A549 (cell line): ENCODE measurements around the gene THAP7. TPM values are rescaled to one million over a fixed set of nuclear protein-coding genes. Genes with fewer than 3 reads are reported as not detected.
"Not testable (repeated sequence)": the region's sequence is repeated elsewhere in the genome, so short reads cannot be mapped to it uniquely, and the experiment has no call there.

ENCODE experiments used
- ATAC-seq, 2 experiments: fragments of 200-7000 bp in 1 of 2; fragments of >200 bp in 1 of 2; cut with Nextera tagmentation in 1 of 2; cut with Tn5 transposase in 1 of 2; 3 replicates each; pipeline versions ENCODE4 v1.8.0 to v1.9.1; 2018 to 2020; ENCODE audit warnings: mild to moderate bottlenecking in 1 of 2, moderate library complexity in 1 of 2
- CTCF ChIA-PET: fragments of 300-600 bp; sonication (Branson Sonifier 250); formaldehyde crosslinking; extraction: SDS; loops from one replicate; lab custom pipeline; 2021; ENCODE audit warnings: antibody characterized with exemption, inconsistent platforms; lab: Yijun Ruan, JAX
- POLR2A ChIA-PET: fragments of 350-600 bp; formaldehyde crosslinking; extraction: SDS; loops from one replicate; lab custom pipeline; 2021; ENCODE audit warnings: antibody characterized with exemption, inconsistent platforms; lab: Yijun Ruan, JAX
- DNase-seq, 2 experiments: peaks; one replicate each; pipeline versions ENCODE4 v3.0.0 to v3.0.0-alpha.2; 2011 to 2016; ENCODE audit warnings: low read depth in 1 of 2, low spot score in 1 of 2
- FAIRE-seq: peaks from 2 replicates; lab custom pipeline; 2011; peaks lifted over from hg19 to GRCh38; lab: Jason Lieb, UNC
- H3K27ac ChIP-seq, 2 experiments: fragments of >200 bp; sonication (Bioruptor Twin); formaldehyde crosslinking; 3 replicates each; pipeline ENCODE4 v1.5.1; 2016 to 2017
- H3K4me1 ChIP-seq: fragments of >200 bp; sonication (Bioruptor Twin); formaldehyde crosslinking; 3 replicates; pipeline ENCODE4 v1.6.1; 2016
- H3K4me2 ChIP-seq: fragments of >200 bp; sonication (Bioruptor Twin); formaldehyde crosslinking; 3 replicates; pipeline ENCODE4 v1.6.1; 2016
- H3K4me3 ChIP-seq: fragments of >200 bp; sonication (Bioruptor Twin); formaldehyde crosslinking; 3 replicates; pipeline ENCODE4 v1.5.1; 2016
- H3K9me3 ChIP-seq: fragments of >200 bp; sonication (Bioruptor Twin); formaldehyde crosslinking; 3 replicates; pipeline ENCODE4 v1.6.1; 2016
- BHLHE40 ChIP-seq: IDR thresholded peaks from 2 replicates; pipeline ENCODE4 v1.6.1; 2012; ENCODE audit warnings: low read depth, low read length, inconsistent platforms
- CEBPB ChIP-seq, 2 experiments: fragments of >200 bp in 1 of 2; sonication (Bioruptor Twin) in 1 of 2; formaldehyde crosslinking in 1 of 2; IDR thresholded peaks; 2 replicates each; pipeline ENCODE4 v1.6.1; 2012 to 2016
- CHD2 ChIP-seq: fragments of 150-350 bp; IDR thresholded peaks from 2 replicates; pipeline ENCODE4 v1.6.1; 2014; ENCODE audit warnings: low read length; ENCODE audit not compliant: partially characterized antibody
- EHF ChIP-seq: fragments of 250-450 bp; sonication (Bioruptor Pico); IDR thresholded peaks from 2 replicates; pipeline ENCODE4 v1.5.0; 2020; ENCODE audit warnings: mild to moderate bottlenecking
- EP300 ChIP-seq, 2 experiments: fragments of >200 bp; sonication (Bioruptor Twin); formaldehyde crosslinking; IDR thresholded peaks; 2 replicates in 1 of 2; 3 replicates in 1 of 2; pipeline ENCODE4 v1.6.1; 2016 to 2017
- HOXA7 ChIP-seq: fragments of 250-450 bp; sonication (Bioruptor Pico); IDR thresholded peaks from 2 replicates; pipeline ENCODE4 v1.5.0; 2020; ENCODE audit warnings: mild to moderate bottlenecking, moderate library complexity
- HOXB13 ChIP-seq: fragments of 250-450 bp; sonication (Bioruptor Pico); IDR thresholded peaks from 2 replicates; pipeline ENCODE4 v1.5.0; 2020; ENCODE audit warnings: low read depth, mild to moderate bottlenecking, moderate library complexity
- JUNB ChIP-seq: fragments of >200 bp; sonication (Bioruptor Twin); formaldehyde crosslinking; IDR thresholded peaks from 2 replicates; pipeline ENCODE4 v1.6.1; 2016
- KDM1A ChIP-seq: fragments of 200-600 bp; sonication (generic); IDR thresholded peaks from 2 replicates; pipeline ENCODE4 v1.6.1; 2016; ENCODE audit warnings: low read depth, mild to moderate bottlenecking
- RARB ChIP-seq: fragments of 250-450 bp; sonication (Bioruptor Pico); IDR thresholded peaks from 2 replicates; pipeline ENCODE4 v1.8.0; 2021; ENCODE audit warnings: mild to moderate bottlenecking, moderate library complexity
- RCOR1 ChIP-seq: fragments of 150-350 bp; IDR thresholded peaks from 2 replicates; pipeline ENCODE4 v1.6.1; 2014; ENCODE audit warnings: antibody characterized with exemption, low read length, low read depth
- RFX5 ChIP-seq: fragments of 450-650 bp; IDR thresholded peaks from 2 replicates; pipeline ENCODE4 v1.7.1; 2014; ENCODE audit warnings: antibody characterized with exemption, mild to moderate bottlenecking, moderate library complexity
- SREBF2 ChIP-seq: fragments of 450-650 bp; IDR thresholded peaks from 2 replicates; pipeline ENCODE4 v1.6.1; 2014; ENCODE audit warnings: mild to moderate bottlenecking, moderate library complexity
- ZNF302 ChIP-seq: fragments of 250-450 bp; sonication (Bioruptor Pico); IDR thresholded peaks from 2 replicates; pipeline ENCODE4 v1.9.0; 2021; ENCODE audit warnings: inconsistent platforms, mild to moderate bottlenecking, moderate library complexity
- ZSCAN20 ChIP-seq: fragments of 250-450 bp; sonication (Bioruptor Pico); IDR thresholded peaks from 2 replicates; pipeline ENCODE4 v1.8.0; 2022; ENCODE audit warnings: mild to moderate bottlenecking, moderate library complexity
- WGBS: methylation state at CpG from one replicate; pipeline ENCODE4 v1.1.6; 2017; ENCODE audit errors: missing lambda C conversion rate; 5-methylcytosine and 5-hydroxymethylcytosine counted together
- polyA plus RNA-seq, 4 experiments: library from polyadenylated mRNA; depleted of rRNA in 3 of 4; stranded (reverse); fragments of >200 nt; fragmentation: RNase III in 1 of 4; extraction: RNeasy Plus Mini Kit Qiagen cat#74134 plus additional on column Dnase treatment in 1 of 4; gene quantifications; 2 replicates in 3 of 4; 3 replicates in 1 of 4; pipeline ENCODE4 v1.2.3, GENCODE V29; 2011 to 2017
- TF ChIP-seq, protein P1 (sequence below): IDR thresholded peaks from 2 replicates; pipeline ENCODE4 v1.6.1; 2012; ENCODE audit warnings: low read depth, borderline replicate concordance
- TF ChIP-seq, protein P2 (sequence below): fragments of 250-450 bp; sonication (Bioruptor Pico); IDR thresholded peaks from 2 replicates; pipeline ENCODE4 v1.5.0; 2021; ENCODE audit warnings: mild to moderate bottlenecking, moderate library complexity, borderline replicate concordance
- TF ChIP-seq, protein P3 (sequence below): fragments of 450-650 bp; IDR thresholded peaks from 2 replicates; pipeline ENCODE4 v1.6.1; 2014; ENCODE audit warnings: antibody characterized with exemption
- TF ChIP-seq, protein P4 (sequence below): IDR thresholded peaks from 2 replicates; pipeline ENCODE4 v1.6.1; 2012
- TF ChIP-seq, protein P5 (sequence below): fragments of 250-450 bp; sonication (Bioruptor Pico); IDR thresholded peaks from 2 replicates; pipeline ENCODE4 v1.5.0; 2020; ENCODE audit warnings: low read depth, mild to moderate bottlenecking, moderate library complexity

THAP7 gene
- polyA plus RNA-seq, 2 of the 4 experiments (the other 2 are of a cell fraction) = 15.9 to 22.7 TPM

DNA sequence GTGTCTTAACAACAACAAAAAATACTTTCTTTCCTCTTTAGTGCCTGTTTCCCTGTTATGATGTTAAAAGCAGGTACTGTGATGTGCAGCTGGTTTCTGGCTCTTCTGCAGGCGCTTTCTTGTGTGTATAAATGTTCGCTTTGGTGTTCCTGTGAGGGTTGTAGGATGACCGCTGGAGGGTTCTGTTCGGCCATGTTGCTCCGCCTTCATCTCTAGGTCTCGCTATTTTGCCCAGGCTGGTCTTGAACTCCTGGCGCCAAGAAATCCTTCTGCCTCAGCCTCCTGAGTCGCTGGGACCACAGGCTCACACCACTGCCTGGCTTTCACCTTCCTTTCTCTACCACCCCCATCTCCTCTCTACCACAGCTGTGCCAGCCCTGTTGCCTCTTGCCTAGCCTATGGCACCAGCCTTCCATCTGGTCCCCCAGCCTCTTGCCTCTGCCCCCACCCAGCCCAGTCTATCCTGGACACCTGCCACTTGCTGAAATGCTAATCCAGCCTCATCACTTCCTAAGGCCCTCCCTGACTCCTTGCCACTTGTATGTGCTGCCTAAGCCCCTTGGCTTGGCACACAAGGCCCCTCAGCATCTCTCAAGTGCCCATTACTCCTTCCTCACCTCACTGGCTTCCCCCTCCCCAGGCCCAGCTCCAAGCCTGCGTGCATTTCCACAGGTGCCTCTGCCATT, 49.4 kb upstream of the THAP7 start:
- no peaks in the 10 kb centered on the region for H3K4me1 ChIP-seq
- no peak overlapping the region for H3K27ac ChIP-seq
- CTCF ChIA-PET = interaction anchor here (0.9 kb wide), 1 partner anchor 52 kb away, joined by 4 read pairs; no protein-coding TSS in a partner anchor
- H3K4me3 ChIP-seq = no peak overlapping the region
- DNase-seq = no peak
- POLR2A ChIA-PET = no interaction called here
- ATAC-seq = no peak
- no peak for FAIRE-seq
- 83% methylated on average over 9 of the region's 9 CpGs for WGBS
- H3K4me2 ChIP-seq = no peak overlapping the region
- H3K9me3 ChIP-seq = no peaks in the 10 kb centered on the region
- no peak for TF ChIP-seq RCOR1
- no peak for TF ChIP-seq RARB
- no peak for TF ChIP-seq KDM1A
- no peak for TF ChIP-seq EP300 (IDR thresholded peaks at IDR 0.05)
- TF ChIP-seq BHLHE40 = no peak
- TF ChIP-seq JUNB = no peak
- TF ChIP-seq, protein P1, sequence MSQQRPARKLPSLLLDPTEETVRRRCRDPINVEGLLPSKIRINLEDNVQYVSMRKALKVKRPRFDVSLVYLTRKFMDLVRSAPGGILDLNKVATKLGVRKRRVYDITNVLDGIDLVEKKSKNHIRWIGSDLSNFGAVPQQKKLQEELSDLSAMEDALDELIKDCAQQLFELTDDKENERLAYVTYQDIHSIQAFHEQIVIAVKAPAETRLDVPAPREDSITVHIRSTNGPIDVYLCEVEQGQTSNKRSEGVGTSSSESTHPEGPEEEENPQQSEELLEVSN = no peak
- TF ChIP-seq HOXA7 (CRISPR knock-in tag) = no peak
- TF ChIP-seq, protein P2, sequence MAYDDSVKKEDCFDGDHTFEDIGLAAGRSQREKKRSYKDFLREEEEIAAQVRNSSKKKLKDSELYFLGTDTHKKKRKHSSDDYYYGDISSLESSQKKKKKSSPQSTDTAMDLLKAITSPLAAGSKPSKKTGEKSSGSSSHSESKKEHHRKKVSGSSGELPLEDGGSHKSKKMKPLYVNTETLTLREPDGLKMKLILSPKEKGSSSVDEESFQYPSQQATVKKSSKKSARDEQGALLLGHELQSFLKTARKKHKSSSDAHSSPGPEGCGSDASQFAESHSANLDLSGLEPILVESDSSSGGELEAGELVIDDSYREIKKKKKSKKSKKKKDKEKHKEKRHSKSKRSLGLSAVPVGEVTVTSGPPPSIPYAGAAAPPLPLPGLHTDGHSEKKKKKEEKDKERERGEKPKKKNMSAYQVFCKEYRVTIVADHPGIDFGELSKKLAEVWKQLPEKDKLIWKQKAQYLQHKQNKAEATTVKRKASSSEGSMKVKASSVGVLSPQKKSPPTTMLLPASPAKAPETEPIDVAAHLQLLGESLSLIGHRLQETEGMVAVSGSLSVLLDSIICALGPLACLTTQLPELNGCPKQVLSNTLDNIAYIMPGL = no peak
- TF ChIP-seq CEBPB (IDR thresholded peaks at IDR 0.05) = no peak
- no peak for TF ChIP-seq ZNF302 (CRISPR knock-in tag)
- TF ChIP-seq, protein P3, sequence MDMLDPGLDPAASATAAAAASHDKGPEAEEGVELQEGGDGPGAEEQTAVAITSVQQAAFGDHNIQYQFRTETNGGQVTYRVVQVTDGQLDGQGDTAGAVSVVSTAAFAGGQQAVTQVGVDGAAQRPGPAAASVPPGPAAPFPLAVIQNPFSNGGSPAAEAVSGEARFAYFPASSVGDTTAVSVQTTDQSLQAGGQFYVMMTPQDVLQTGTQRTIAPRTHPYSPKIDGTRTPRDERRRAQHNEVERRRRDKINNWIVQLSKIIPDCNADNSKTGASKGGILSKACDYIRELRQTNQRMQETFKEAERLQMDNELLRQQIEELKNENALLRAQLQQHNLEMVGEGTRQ = no peak
- TF ChIP-seq, protein P4, sequence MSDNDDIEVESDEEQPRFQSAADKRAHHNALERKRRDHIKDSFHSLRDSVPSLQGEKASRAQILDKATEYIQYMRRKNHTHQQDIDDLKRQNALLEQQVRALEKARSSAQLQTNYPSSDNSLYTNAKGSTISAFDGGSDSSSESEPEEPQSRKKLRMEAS = no peak
- TF ChIP-seq ZSCAN20 (CRISPR knock-in tag) = no peak
- no peak for TF ChIP-seq HOXB13
- TF ChIP-seq SREBF2 = no peak
- no peak for TF ChIP-seq EHF
- TF ChIP-seq CHD2 = no peak
- no peak for TF ChIP-seq RFX5
- TF ChIP-seq, protein P5, sequence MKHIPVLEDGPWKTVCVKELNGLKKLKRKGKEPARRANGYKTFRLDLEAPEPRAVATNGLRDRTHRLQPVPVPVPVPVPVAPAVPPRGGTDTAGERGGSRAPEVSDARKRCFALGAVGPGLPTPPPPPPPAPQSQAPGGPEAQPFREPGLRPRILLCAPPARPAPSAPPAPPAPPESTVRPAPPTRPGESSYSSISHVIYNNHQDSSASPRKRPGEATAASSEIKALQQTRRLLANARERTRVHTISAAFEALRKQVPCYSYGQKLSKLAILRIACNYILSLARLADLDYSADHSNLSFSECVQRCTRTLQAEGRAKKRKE (CRISPR knock-in tag) = no peak

DNA sequence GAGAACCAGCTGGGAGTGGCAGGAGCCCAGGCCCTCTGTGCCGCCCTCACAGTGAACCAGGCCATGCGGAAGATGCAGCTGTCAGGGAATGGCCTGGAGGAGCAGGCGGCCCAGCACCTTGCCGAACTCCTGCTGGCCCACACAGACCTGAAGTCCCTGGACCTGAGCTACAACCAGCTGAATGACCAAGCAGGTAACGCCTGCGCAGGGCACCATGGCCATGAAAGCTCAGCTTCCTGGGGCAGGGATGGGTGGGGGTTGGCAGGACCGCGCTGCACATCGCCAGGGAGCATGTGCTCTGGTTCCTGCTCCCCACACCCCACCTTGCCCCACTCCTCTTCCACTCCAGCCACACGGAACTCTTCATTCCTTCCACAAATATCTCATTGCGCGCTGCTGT, 47.0 kb upstream of the THAP7 start:
- H3K4me3 ChIP-seq, H3K9me3 ChIP-seq, H3K27ac ChIP-seq, ATAC-seq, H3K4me2 ChIP-seq, DNase-seq, H3K4me1 ChIP-seq, FAIRE-seq, POLR2A ChIA-PET: not testable (repeated sequence)
- 93% methylated on average over 2 of the region's 12 CpGs for WGBS
- CTCF ChIA-PET = interaction anchor here (1.0 kb wide), 2 partner anchors 11 to 55 kb away, joined by 3 to 4 read pairs; no protein-coding TSS in a partner anchor

DNA sequence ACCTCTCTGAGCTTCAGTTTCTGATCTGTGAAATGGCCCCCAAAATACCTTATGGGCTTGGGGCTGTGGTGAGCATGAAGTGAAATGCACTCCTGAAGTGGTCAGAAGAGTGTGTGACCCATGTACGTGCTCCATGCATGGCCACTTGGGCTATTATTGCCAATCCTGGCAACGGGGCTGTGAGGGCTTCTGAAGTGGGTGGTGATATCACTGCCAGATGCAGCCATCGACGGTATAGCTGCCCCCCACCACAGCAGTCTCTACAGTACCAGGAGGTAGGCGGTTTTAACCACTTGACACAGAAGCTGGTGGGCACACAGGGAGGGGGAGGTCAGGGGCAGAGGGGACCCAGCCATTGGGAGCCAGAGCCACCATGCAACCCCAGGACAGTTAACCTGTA, 46.5 kb upstream of the THAP7 start:
- H3K27ac ChIP-seq, ATAC-seq, DNase-seq, FAIRE-seq, H3K4me3 ChIP-seq, H3K9me3 ChIP-seq, H3K4me2 ChIP-seq, CTCF ChIA-PET, POLR2A ChIA-PET: not testable (repeated sequence)
- 40% methylated on average over 1 of the region's 5 CpGs for WGBS
- H3K4me1 ChIP-seq = peaks cover 10% of the 10 kb centered on the region
